Measurements from ENCODE around the gene PADI1. TPM values are rescaled to one million over a fixed set of nuclear protein-coding genes. Genes with fewer than 3 reads are reported as not detected.

PADI1 gene
- total RNA-seq, 4 donors from 2014 or later: 0.14 TPM; not detected in 3

DNA sequence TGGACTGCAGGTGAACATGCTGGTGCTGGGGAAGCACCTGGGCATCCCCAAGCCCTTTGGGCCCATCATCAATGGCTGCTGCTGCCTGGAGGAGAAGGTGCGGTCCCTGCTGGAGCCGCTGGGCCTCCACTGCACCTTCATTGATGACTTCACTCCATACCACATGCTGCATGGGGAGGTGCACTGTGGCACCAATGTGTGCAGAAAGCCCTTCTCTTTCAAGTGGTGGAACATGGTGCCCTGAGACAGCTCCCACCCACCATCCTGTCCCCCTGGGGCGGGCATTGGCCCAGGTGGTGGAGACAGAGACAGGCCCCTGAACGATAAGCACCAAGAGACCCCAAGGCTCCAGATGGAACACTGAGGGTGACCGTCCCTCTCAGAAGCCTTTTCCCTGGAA, 77.9 kb downstream of the PADI1 start:
- 85% methylated on average over 4 of the region's 5 CpGs; no CpG with 5 or more reads in 1 of the 2 donors for WGBS, 2 donors (ENCODE audit: low coverage in 1 of 2)
- TF ChIP-seq POLR2A (IDR thresholded peaks at IDR 0.05) (no peak), POLR2AphosphoS5 (IDR thresholded peaks at IDR 0.05) (no peak), EP300 (IDR thresholded peaks at IDR 0.05; ENCODE audit: low read depth) (no peak)
- TF ChIP-seq, protein P1, sequence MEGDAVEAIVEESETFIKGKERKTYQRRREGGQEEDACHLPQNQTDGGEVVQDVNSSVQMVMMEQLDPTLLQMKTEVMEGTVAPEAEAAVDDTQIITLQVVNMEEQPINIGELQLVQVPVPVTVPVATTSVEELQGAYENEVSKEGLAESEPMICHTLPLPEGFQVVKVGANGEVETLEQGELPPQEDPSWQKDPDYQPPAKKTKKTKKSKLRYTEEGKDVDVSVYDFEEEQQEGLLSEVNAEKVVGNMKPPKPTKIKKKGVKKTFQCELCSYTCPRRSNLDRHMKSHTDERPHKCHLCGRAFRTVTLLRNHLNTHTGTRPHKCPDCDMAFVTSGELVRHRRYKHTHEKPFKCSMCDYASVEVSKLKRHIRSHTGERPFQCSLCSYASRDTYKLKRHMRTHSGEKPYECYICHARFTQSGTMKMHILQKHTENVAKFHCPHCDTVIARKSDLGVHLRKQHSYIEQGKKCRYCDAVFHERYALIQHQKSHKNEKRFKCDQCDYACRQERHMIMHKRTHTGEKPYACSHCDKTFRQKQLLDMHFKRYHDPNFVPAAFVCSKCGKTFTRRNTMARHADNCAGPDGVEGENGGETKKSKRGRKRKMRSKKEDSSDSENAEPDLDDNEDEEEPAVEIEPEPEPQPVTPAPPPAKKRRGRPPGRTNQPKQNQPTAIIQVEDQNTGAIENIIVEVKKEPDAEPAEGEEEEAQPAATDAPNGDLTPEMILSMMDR (IDR thresholded peaks at IDR 0.05): no peak
- no peaks in the 10 kb centered on the region for H3K9me3 ChIP-seq
- H3K4me3 ChIP-seq: no peak overlapping the region
- DNase-seq: no peak
- H3K27ac ChIP-seq: no peak overlapping the region
- H3K4me1 ChIP-seq: no peaks in the 10 kb centered on the region
- peaks cover 24% of the 10 kb centered on the region for H3K27me3 ChIP-seq
- intact Hi-C loops (cut with DNase I; ENCODE audit: low total_unique reads): no loop called here
- in situ Hi-C loops (cut with MboI; ENCODE audit: low pct_ligation_motif_present in 1 of 4, low pct_unique_long_range_greater_than_20kb in 1 of 4, low sequenced_read_pairs in 3 of 4): no loop called here
- no peaks in the 10 kb centered on the region for H3K36me3 ChIP-seq

DNA sequence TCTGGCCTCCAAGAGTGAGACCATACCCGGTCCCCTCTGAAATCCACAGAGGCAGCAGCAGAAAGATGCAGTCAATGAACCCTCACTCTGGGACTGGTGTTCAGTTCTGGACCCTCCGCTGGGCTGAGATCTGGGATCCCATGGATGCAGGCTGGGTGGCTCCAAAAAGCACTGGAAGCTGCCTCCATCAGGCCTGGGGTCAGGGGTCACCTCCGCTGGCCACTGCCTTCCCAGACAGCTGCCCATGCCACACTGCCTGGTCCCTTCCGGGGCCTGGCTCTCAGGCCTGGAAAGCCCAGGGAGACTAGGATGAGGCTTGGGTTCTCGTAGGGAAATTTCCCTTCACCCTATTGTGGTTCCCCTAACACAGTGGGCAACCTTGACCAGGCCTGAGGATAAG, 81.7 kb downstream of the PADI1 start:
- H3K9me3 ChIP-seq: no peaks in the 10 kb centered on the region
- in situ Hi-C loops (cut with MboI; ENCODE audit: low pct_ligation_motif_present in 1 of 4, low pct_unique_long_range_greater_than_20kb in 1 of 4, low sequenced_read_pairs in 3 of 4) (no loop called here), intact Hi-C loops (cut with DNase I; ENCODE audit: low total_unique reads) (no loop called here)
- no peak overlapping the region for H3K4me3 ChIP-seq
- 85% methylated on average over 5 of the region's 5 CpGs; no CpG with 5 or more reads in 1 of the 2 donors for WGBS, 2 donors (ENCODE audit: low coverage in 1 of 2)
- TF ChIP-seq EP300 (IDR thresholded peaks at IDR 0.05; ENCODE audit: low read depth) (no peak), POLR2AphosphoS5 (IDR thresholded peaks at IDR 0.05) (no peak), POLR2A (IDR thresholded peaks at IDR 0.05) (no peak)
- TF ChIP-seq, protein P1 (IDR thresholded peaks at IDR 0.05): no peak
- DNase-seq: no peak
- no peak overlapping the region for H3K27ac ChIP-seq
- no peaks in the 10 kb centered on the region for H3K36me3 ChIP-seq
- H3K27me3 ChIP-seq: peaks cover 45% of the 10 kb centered on the region
- no peaks in the 10 kb centered on the region for H3K4me1 ChIP-seq

DNA sequence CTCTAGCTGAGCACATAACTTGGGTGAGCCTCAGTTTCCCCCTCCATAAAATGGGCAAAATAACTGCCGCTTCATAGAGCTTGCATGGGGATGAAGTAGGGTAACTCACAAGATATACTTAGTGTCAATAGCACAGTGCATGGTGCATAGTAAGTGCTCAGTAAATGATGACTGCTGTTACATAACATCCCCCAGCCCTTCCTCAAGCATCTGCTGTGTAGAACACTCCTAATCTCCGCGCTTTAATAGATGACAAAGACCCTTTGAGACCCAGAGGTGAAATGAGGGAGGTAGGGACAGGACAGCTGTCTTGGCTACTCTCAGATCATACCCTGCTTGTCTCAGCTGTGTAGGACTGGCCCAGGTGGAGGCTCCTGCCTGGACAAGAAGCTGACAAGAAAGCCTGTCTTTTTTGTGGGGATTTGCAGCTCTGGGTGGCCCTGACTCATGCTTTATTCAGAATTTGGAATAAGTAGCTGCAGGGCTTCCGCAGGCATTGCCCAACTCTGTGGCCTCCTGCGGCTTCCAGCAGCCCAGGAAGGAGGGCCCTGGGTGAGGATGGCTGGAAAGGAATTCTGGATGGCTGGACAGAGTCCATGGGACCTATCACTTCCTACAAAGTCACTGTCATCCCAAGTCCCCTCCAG, 82.3 kb downstream of the PADI1 start:
- H3K36me3 ChIP-seq: no peaks in the 10 kb centered on the region
- no peaks in the 10 kb centered on the region for H3K4me1 ChIP-seq
- H3K27ac ChIP-seq: no peak overlapping the region
- 80 to 90% methylated on average over 1 to 5 of the region's 5 CpGs for WGBS, 2 donors (ENCODE audit: low coverage in 1 of 2)
- no peaks in the 10 kb centered on the region for H3K9me3 ChIP-seq
- H3K4me3 ChIP-seq: no peak overlapping the region
- peaks cover 49% of the 10 kb centered on the region for H3K27me3 ChIP-seq
- intact Hi-C loops (cut with DNase I; ENCODE audit: low total_unique reads) (no loop called here), in situ Hi-C loops (cut with MboI; ENCODE audit: low pct_ligation_motif_present in 1 of 4, low pct_unique_long_range_greater_than_20kb in 1 of 4, low sequenced_read_pairs in 3 of 4) (no loop called here)
- no peak for TF ChIP-seq EP300 (IDR thresholded peaks at IDR 0.05; ENCODE audit: low read depth)
- TF ChIP-seq POLR2AphosphoS5 (IDR thresholded peaks at IDR 0.05): no peak
- TF ChIP-seq POLR2A (IDR thresholded peaks at IDR 0.05): no peak
- TF ChIP-seq, protein P1 (IDR thresholded peaks at IDR 0.05): no peak
- DNase-seq: no peak

DNA sequence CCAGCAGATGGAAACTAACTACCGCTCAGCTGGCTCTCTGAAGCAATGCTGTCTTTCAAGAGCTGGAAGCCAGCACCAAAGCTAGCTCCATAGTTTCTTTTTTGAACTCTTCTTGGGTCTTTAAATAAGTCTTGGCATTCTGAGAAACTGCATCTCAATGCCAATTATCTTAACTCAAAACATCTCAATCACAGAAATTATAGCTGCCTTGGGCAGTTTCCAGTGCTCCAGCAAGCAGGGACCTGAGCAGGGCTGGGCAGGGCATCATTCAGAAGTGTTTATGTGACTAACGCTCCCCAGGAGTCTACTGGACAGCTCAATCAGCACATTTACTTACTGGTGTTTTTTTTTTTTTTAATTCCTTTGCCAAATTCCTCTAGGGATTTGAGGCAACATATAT, 84.8 kb downstream of the PADI1 start:
- no peak overlapping the region for H3K27ac ChIP-seq
- 16 to 41% methylated on average over 2 of the region's 2 CpGs for WGBS, 2 donors (ENCODE audit: low coverage in 1 of 2)
- intact Hi-C loops (cut with DNase I; ENCODE audit: low total_unique reads) (no loop called here), in situ Hi-C loops (cut with MboI; ENCODE audit: low pct_ligation_motif_present in 1 of 4, low pct_unique_long_range_greater_than_20kb in 1 of 4, low sequenced_read_pairs in 3 of 4) (no loop called here)
- no peak for TF ChIP-seq POLR2AphosphoS5 (IDR thresholded peaks at IDR 0.05)
- TF ChIP-seq POLR2A (IDR thresholded peaks at IDR 0.05): no peak
- TF ChIP-seq, protein P1 (IDR thresholded peaks at IDR 0.05): no peak
- no peak for TF ChIP-seq EP300 (IDR thresholded peaks at IDR 0.05; ENCODE audit: low read depth)
- H3K36me3 ChIP-seq: no peaks in the 10 kb centered on the region
- peaks cover 44% of the 10 kb centered on the region for H3K27me3 ChIP-seq
- H3K4me3 ChIP-seq: no peak overlapping the region
- H3K4me1 ChIP-seq: no peaks in the 10 kb centered on the region
- no peak for DNase-seq
- H3K9me3 ChIP-seq: no peaks in the 10 kb centered on the region
